HEK293 (cell line): ENCODE measurements around the gene APOBEC3F.

Experiments
- CTCF ChIA-PET: fragments of 350-600 bp; formaldehyde crosslinking; extraction: SDS; loops from one replicate; lab custom pipeline; 2021; ENCODE audit warnings: antibody characterized with exemption; lab: Yijun Ruan, JAX
- POLR2A ChIA-PET: fragments of 300-600 bp; formaldehyde crosslinking; extraction: SDS; loops from one replicate; lab custom pipeline; 2020; ENCODE audit warnings: antibody characterized with exemption, inconsistent platforms; lab: Yijun Ruan, JAX
- H3K27ac ChIP-seq: fragments of 200-500 bp; sonication (Bioruptor generic); 2 replicates; pipeline ENCODE4 v1.5.1; 2014; ENCODE audit warnings: low read depth, low read length, control low read depth, inconsistent platforms; ENCODE audit errors: extremely low read depth
- H3K36me3 ChIP-seq, 2 experiments: fragments of 200-500 bp in 1 of 2; sonication (Bioruptor generic) in 1 of 2; 1 replicate in 1 of 2; 2 replicates in 1 of 2; pipeline ENCODE4 v1.5.1; 2014 to 2017; ENCODE audit warnings: inconsistent platforms in 2 of 2, low read length in 2 of 2; ENCODE audit not compliant: control insufficient read depth in 2 of 2, insufficient read depth in 1 of 2
- H3K4me1 ChIP-seq: fragments of 200-500 bp; sonication (Bioruptor generic); 2 replicates; pipeline ENCODE4 v1.5.1; 2014; ENCODE audit warnings: mild to moderate bottlenecking, low read length, inconsistent platforms; ENCODE audit not compliant: control insufficient read depth, insufficient read depth
- H3K4me3 ChIP-seq: 2 replicates; pipeline ENCODE4 v1.5.1; 2011; ENCODE audit warnings: low read depth, mild to moderate bottlenecking, control low read depth, low read length, moderate library complexity
- H3K9me3 ChIP-seq: fragments of 200-500 bp; sonication (Bioruptor generic); 2 replicates; pipeline ENCODE4 v1.5.1; 2014; ENCODE audit warnings: low read depth, low read length, inconsistent platforms; ENCODE audit not compliant: control insufficient read depth, insufficient read depth
- EGR2 ChIP-seq: fragments of 450-650 bp; formaldehyde crosslinking; IDR thresholded peaks from 2 replicates; pipeline ENCODE4 v1.5.1; 2016; ENCODE audit warnings: low read depth, missing biosample characterization, missing genetic modification characterization
- FEZF1 ChIP-seq: fragments of 450-650 bp; formaldehyde crosslinking; IDR thresholded peaks from 2 replicates; pipeline ENCODE4 v1.5.1; 2016; ENCODE audit warnings: missing biosample characterization, missing genetic modification characterization
- GLIS1 ChIP-seq: fragments of 450-650 bp; formaldehyde crosslinking; IDR thresholded peaks from 2 replicates; pipeline ENCODE4 v1.5.1; 2016; ENCODE audit warnings: missing biosample characterization, missing genetic modification characterization
- HOXD13 ChIP-seq: sonication (generic); formaldehyde crosslinking; IDR thresholded peaks from 2 replicates; pipeline ENCODE4 v1.8.0; 2022; ENCODE audit warnings: missing genetic modification reagents, borderline replicate concordance
- MEIS1 ChIP-seq: sonication (generic); formaldehyde crosslinking; IDR thresholded peaks from 2 replicates; pipeline ENCODE4 v1.8.1; 2022; ENCODE audit warnings: missing genetic modification reagents, mild to moderate bottlenecking, borderline replicate concordance
- SCRT1 ChIP-seq: fragments of 450-650 bp; formaldehyde crosslinking; IDR thresholded peaks from 2 replicates; pipeline ENCODE4 v1.5.1; 2016; ENCODE audit warnings: missing biosample characterization, missing genetic modification characterization, borderline replicate concordance
- SP7 ChIP-seq: fragments of 450-650 bp; formaldehyde crosslinking; IDR thresholded peaks from 2 replicates; pipeline ENCODE4 v1.5.1; 2016; ENCODE audit warnings: missing biosample characterization, missing genetic modification characterization
- ZBTB8A ChIP-seq: fragments of 450-650 bp; formaldehyde crosslinking; IDR thresholded peaks from 2 replicates; pipeline ENCODE4 v1.5.1; 2016; ENCODE audit warnings: missing biosample characterization, missing genetic modification characterization
- ZFHX2 ChIP-seq: fragments of 450-650 bp; formaldehyde crosslinking; conservative IDR thresholded peaks from 2 replicates; pipeline ENCODE4 v1.5.1; 2016; ENCODE audit warnings: missing biosample characterization, missing genetic modification characterization
- ZNF10 ChIP-seq: fragments of 450-650 bp; formaldehyde crosslinking; IDR thresholded peaks from 2 replicates; pipeline ENCODE4 v1.5.1; 2017; ENCODE audit warnings: missing biosample characterization, missing genetic modification characterization
- ZNF510 ChIP-seq: fragments of 450-650 bp; formaldehyde crosslinking; IDR thresholded peaks from 2 replicates; pipeline ENCODE4 v1.5.1; 2018; ENCODE audit warnings: mild to moderate bottlenecking, missing genetic modification characterization, missing biosample characterization; ENCODE audit not compliant: insufficient replicate concordance
- ZNF514 ChIP-seq: fragments of 450-650 bp; formaldehyde crosslinking; IDR thresholded peaks from 2 replicates; pipeline ENCODE4 v1.5.1; 2016; ENCODE audit warnings: missing biosample characterization, missing genetic modification characterization
- ZNF549 ChIP-seq: fragments of 450-650 bp; IDR thresholded peaks from 2 replicates; pipeline ENCODE4 v1.5.1; 2018; ENCODE audit warnings: missing biosample characterization, missing genetic modification characterization, mild to moderate bottlenecking, inconsistent platforms, moderate library complexity
- ZNF585B ChIP-seq: fragments of 450-650 bp; formaldehyde crosslinking; IDR thresholded peaks from 2 replicates; pipeline ENCODE4 v1.5.1; 2016; ENCODE audit warnings: missing biosample characterization, missing genetic modification characterization
- ZNF768 ChIP-seq: fragments of 450-650 bp; formaldehyde crosslinking; IDR thresholded peaks from 2 replicates; pipeline ENCODE4 v1.5.1; 2018; ENCODE audit warnings: missing biosample characterization, mild to moderate bottlenecking, missing genetic modification characterization
- ZNF830 ChIP-seq: fragments of 450-650 bp; IDR thresholded peaks from 2 replicates; pipeline ENCODE4 v1.5.0; 2018; ENCODE audit warnings: missing biosample characterization, missing genetic modification characterization, low read depth, mild to moderate bottlenecking, moderate library complexity
- ZXDB ChIP-seq: fragments of 450-650 bp; formaldehyde crosslinking; IDR thresholded peaks from 2 replicates; pipeline ENCODE4 v1.5.1; 2016; ENCODE audit warnings: missing biosample characterization, missing genetic modification characterization
- TF ChIP-seq, protein P1 (sequence below): fragments of 450-650 bp; formaldehyde crosslinking; IDR thresholded peaks from 2 replicates; pipeline ENCODE4 v1.5.1; 2017; ENCODE audit warnings: missing biosample characterization, missing genetic modification characterization
- TF ChIP-seq, protein P2 (sequence below): fragments of 450-650 bp; formaldehyde crosslinking; IDR thresholded peaks from 2 replicates; pipeline ENCODE4 v1.5.1; 2016; ENCODE audit warnings: missing biosample characterization, missing genetic modification characterization
- TF ChIP-seq, protein P3 (sequence below): fragments of 450-650 bp; formaldehyde crosslinking; IDR thresholded peaks from 2 replicates; pipeline ENCODE4 v1.5.1; 2016; ENCODE audit warnings: missing biosample characterization, missing genetic modification characterization
- TF ChIP-seq, protein P4 (sequence below): fragments of 450-650 bp; formaldehyde crosslinking; IDR thresholded peaks from 2 replicates; pipeline ENCODE4 v1.5.1; 2016; ENCODE audit warnings: missing biosample characterization, missing genetic modification characterization
- TF ChIP-seq, protein P5 (sequence below): fragments of 450-650 bp; formaldehyde crosslinking; IDR thresholded peaks from 2 replicates; pipeline ENCODE4 v1.5.1; 2016; ENCODE audit warnings: missing biosample characterization, missing genetic modification characterization
- TF ChIP-seq, protein P6 (sequence below): fragments of 450-650 bp; formaldehyde crosslinking; IDR thresholded peaks from 2 replicates; pipeline ENCODE4 v1.5.1; 2016; ENCODE audit warnings: missing biosample characterization, missing genetic modification characterization

Gene APOBEC3F

DNA sequence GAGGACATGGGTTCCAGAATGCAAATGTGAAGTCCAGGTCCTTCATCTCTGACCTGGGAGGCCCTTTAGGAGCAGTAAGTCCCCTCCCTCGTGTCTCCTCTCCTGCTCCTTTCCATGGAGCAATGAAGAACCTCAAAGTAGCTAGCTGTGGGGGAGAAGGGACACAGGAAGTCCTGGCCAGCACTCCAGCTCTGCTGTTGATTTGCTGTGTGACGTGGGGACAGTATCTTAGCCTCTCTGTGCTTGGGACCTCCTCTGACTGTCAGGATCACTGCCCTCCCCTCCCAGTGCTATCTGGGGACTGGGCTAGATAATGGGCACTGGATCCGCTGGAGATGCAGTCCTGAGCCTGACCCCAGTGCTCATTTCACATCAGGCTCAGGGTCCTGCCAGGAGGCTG lies 55.3 kb downstream of the APOBEC3F start:
- no peaks in the 10 kb centered on the region for H3K9me3 ChIP-seq
- H3K4me1 ChIP-seq = peaks cover 5% of the 10 kb centered on the region
- no peak overlapping the region for H3K4me3 ChIP-seq
- H3K27ac ChIP-seq = no peak overlapping the region
- POLR2A ChIA-PET = no interaction called here
- H3K36me3 ChIP-seq = no peaks in the 10 kb centered on the region
- CTCF ChIA-PET = no interaction called here
- TF ChIP-seq, protein P1, sequence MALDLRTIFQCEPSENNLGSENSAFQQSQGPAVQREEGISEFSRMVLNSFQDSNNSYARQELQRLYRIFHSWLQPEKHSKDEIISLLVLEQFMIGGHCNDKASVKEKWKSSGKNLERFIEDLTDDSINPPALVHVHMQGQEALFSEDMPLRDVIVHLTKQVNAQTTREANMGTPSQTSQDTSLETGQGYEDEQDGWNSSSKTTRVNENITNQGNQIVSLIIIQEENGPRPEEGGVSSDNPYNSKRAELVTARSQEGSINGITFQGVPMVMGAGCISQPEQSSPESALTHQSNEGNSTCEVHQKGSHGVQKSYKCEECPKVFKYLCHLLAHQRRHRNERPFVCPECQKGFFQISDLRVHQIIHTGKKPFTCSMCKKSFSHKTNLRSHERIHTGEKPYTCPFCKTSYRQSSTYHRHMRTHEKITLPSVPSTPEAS (tag by site-specific recombination) = no peak
- TF ChIP-seq ZNF768 (tag by site-specific recombination) = peak; percentile 80
- TF ChIP-seq, all 188 proteins: peak for 1

DNA sequence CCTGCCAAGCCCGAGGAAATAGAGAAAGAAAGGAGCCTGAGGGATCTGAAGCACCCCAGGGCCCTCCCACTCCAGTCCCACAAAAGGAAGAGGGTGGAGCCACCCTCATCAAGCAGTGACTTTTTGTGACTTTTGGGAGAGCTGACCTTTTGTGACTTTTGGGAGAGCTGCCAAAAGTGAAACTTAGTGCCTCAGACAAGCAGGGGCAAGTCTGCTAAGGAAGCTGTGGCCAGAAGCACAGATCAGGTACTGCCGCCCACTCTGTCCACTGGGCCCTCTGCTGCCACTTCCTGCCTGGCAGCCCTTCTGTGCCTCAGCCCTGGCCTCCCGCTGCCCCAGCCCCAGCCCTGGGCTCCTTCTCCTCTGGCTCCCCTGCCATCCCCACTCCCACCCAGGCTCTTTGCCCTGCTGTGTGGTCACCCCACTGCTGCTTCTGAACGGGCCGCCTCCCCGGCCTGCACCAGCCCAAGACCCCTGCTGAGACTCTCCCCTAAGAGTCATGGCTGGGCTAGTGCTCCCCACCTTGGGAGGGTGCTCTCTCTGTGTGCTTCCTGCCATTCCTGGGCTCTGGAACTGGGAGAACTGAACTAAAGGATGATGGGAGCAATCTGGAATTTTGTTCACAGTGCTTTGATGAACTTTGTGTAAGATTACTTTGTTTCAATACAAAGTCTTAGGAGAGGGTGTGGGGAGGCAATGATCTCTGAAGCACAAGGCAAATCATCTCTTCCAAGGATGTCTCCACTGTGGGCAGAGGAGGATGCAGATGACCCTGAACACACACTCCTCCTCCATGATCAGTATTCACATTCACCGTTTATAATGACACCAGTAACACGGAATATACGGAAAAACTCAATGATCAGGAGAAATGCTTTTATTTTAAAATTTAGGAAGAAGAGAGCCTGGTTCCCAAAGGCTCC lies 56.7 kb downstream of the APOBEC3F start, which contains the start of gene APOBEC3H:
APOBEC3H (plus strand) TSS at position 147 of the 923 bp plus-strand sequence. CDS start 3,035 bp downstream, outside the sequence.
- CTCF ChIA-PET = interaction anchor here (0.5 to 1.1 kb wide), 5 partner anchors 26 to 697 kb away, joined by 3 to 4 read pairs (median 3); partner anchors contain the start of gene TOMM22
- peaks cover 5% of the 10 kb centered on the region for H3K4me1 ChIP-seq
- peak within 1 kb of the TSS; percentile 72 for H3K27ac ChIP-seq
- H3K36me3 ChIP-seq = no peaks in the 10 kb centered on the region
- H3K9me3 ChIP-seq = no peaks in the 10 kb centered on the region
- H3K4me3 ChIP-seq = no peak within 1 kb of the TSS
- POLR2A ChIA-PET = interaction anchor here (0.9 kb wide), 1 partner anchor 13 kb away, joined by 3 read pairs; no protein-coding TSS in a partner anchor
- TF ChIP-seq ZXDB (tag by site-specific recombination) (0 out of 2 replicates have a peak, but pooled peaks have one; percentile 12), MEIS1 (no peak), ZBTB8A (tag by site-specific recombination) (0 out of 2 replicates have a peak, but pooled peaks have one; percentile 26), ZNF510 (tag by site-specific recombination) (no peak), ZNF10 (tag by site-specific recombination) (no peak), HOXD13 (CRISPR knock-in tag) (no peak), ZNF514 (tag by site-specific recombination) (no peak), ZFHX2 (tag by site-specific recombination) (peak; percentile 78), SP7 (tag by site-specific recombination) (peak; percentile 45; the same call in 1 of the 2 replicates), FEZF1 (tag by site-specific recombination) (peak; percentile 37), ZNF549 (tag by site-specific recombination) (no peak), GLIS1 (tag by site-specific recombination) (peak; percentile 91), ZNF830 (no peak), ZNF585B (tag by site-specific recombination) (no peak), EGR2 (peak; percentile 46; the same call in 1 of the 2 replicates), SCRT1 (tag by site-specific recombination) (no peak)
- TF ChIP-seq, protein P2, sequence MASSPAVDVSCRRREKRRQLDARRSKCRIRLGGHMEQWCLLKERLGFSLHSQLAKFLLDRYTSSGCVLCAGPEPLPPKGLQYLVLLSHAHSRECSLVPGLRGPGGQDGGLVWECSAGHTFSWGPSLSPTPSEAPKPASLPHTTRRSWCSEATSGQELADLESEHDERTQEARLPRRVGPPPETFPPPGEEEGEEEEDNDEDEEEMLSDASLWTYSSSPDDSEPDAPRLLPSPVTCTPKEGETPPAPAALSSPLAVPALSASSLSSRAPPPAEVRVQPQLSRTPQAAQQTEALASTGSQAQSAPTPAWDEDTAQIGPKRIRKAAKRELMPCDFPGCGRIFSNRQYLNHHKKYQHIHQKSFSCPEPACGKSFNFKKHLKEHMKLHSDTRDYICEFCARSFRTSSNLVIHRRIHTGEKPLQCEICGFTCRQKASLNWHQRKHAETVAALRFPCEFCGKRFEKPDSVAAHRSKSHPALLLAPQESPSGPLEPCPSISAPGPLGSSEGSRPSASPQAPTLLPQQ = 0 out of 2 replicates have a peak, but pooled peaks have one; percentile 35
- TF ChIP-seq, protein P3, sequence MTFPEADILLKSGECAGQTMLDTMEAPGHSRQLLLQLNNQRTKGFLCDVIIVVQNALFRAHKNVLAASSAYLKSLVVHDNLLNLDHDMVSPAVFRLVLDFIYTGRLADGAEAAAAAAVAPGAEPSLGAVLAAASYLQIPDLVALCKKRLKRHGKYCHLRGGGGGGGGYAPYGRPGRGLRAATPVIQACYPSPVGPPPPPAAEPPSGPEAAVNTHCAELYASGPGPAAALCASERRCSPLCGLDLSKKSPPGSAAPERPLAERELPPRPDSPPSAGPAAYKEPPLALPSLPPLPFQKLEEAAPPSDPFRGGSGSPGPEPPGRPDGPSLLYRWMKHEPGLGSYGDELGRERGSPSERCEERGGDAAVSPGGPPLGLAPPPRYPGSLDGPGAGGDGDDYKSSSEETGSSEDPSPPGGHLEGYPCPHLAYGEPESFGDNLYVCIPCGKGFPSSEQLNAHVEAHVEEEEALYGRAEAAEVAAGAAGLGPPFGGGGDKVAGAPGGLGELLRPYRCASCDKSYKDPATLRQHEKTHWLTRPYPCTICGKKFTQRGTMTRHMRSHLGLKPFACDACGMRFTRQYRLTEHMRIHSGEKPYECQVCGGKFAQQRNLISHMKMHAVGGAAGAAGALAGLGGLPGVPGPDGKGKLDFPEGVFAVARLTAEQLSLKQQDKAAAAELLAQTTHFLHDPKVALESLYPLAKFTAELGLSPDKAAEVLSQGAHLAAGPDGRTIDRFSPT = peak; percentile 42; the same call in 1 of the 2 replicates
- TF ChIP-seq, protein P4, sequence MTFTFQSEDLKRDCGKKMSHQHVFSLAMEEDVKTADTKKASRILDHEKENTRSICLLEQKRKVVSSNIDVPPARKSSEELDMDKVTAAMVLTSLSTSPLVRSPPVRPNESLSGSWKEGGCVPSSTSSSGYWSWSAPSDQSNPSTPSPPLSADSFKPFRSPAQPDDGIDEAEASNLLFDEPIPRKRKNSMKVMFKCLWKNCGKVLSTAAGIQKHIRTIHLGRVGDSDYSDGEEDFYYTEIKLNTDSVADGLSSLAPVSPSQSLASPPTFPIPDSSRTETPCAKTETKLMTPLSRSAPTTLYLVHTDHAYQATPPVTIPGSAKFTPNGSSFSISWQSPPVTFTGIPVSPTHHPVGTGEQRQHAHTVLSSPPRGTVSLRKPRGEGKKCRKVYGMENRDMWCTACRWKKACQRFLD = no peak
- TF ChIP-seq, protein P5, sequence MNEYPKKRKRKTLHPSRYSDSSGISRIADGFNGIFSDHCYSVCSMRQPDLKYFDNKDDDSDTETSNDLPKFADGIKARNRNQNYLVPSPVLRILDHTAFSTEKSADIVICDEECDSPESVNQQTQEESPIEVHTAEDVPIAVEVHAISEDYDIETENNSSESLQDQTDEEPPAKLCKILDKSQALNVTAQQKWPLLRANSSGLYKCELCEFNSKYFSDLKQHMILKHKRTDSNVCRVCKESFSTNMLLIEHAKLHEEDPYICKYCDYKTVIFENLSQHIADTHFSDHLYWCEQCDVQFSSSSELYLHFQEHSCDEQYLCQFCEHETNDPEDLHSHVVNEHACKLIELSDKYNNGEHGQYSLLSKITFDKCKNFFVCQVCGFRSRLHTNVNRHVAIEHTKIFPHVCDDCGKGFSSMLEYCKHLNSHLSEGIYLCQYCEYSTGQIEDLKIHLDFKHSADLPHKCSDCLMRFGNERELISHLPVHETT (tag by site-specific recombination) = no peak
- TF ChIP-seq, protein P6, sequence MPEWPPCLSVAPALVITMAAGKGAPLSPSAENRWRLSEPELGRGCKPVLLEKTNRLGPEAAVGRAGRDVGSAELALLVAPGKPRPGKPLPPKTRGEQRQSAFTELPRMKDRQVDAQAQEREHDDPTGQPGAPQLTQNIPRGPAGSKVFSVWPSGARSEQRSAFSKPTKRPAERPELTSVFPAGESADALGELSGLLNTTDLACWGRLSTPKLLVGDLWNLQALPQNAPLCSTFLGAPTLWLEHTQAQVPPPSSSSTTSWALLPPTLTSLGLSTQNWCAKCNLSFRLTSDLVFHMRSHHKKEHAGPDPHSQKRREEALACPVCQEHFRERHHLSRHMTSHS (tag by site-specific recombination) = no peak
